HepG2 (cell line): Measurements from ENCODE around the gene SLC38A3. TPM values are rescaled to one million over a fixed set of nuclear protein-coding genes. Genes with fewer than 3 reads are reported as not detected.

Source experiments
- BRD4 ChIP-seq: sonication (generic); formaldehyde crosslinking; IDR thresholded peaks from 2 replicates; pipeline ENCODE4 v1.4.0; 2020; ENCODE audit warnings: missing genetic modification reagents
- CHCHD3 ChIP-seq: sonication (generic); formaldehyde crosslinking; IDR thresholded peaks from 2 replicates; pipeline ENCODE4 v1.8.0; 2022; ENCODE audit warnings: mild to moderate bottlenecking, missing genetic modification reagents, moderate library complexity
- CREB1 ChIP-seq, 2 experiments: fragments of 450-650 bp in 1 of 2; IDR thresholded peaks; 2 replicates each; pipeline ENCODE4 v1.6.1; 2016 to 2017; ENCODE audit warnings: control low read depth in 1 of 2, mild to moderate bottlenecking in 1 of 2, missing compliant biosample characterization in 1 of 2, missing genetic modification characterization in 1 of 2
- EHMT2 ChIP-seq: fragments of 200-600 bp; sonication (generic); IDR thresholded peaks from 2 replicates; pipeline ENCODE4 v1.7.0; 2017; ENCODE audit warnings: antibody characterized with exemption, low read depth, low read length, borderline replicate concordance
- FOSL2 ChIP-seq: sonication (generic); formaldehyde crosslinking; IDR thresholded peaks from 2 replicates; pipeline ENCODE4 v1.4.0; 2020; ENCODE audit warnings: missing genetic modification reagents
- HDAC2 ChIP-seq: sonication (generic); formaldehyde crosslinking; IDR thresholded peaks from 2 replicates; pipeline ENCODE4 v1.4.0; 2020; ENCODE audit warnings: missing genetic modification reagents
- MED1 ChIP-seq: sonication (generic); formaldehyde crosslinking; IDR thresholded peaks from 2 replicates; pipeline ENCODE4 v1.4.0; 2020; ENCODE audit warnings: missing genetic modification reagents
- RCOR2 ChIP-seq: IDR thresholded peaks from 2 replicates; pipeline ENCODE4 v1.6.1; 2016; ENCODE audit warnings: missing biosample characterization, missing genetic modification reagents
- RFX3 ChIP-seq: IDR thresholded peaks from 2 replicates; pipeline ENCODE4 v1.6.1; 2016; ENCODE audit warnings: missing biosample characterization, missing genetic modification reagents
- SALL2 ChIP-seq: sonication (generic); formaldehyde crosslinking; IDR thresholded peaks from 2 replicates; pipeline ENCODE4 v1.8.1; 2023; ENCODE audit warnings: mild to moderate bottlenecking, missing genetic modification reagents, inconsistent platforms
- SP140L ChIP-seq: sonication (generic); formaldehyde crosslinking; IDR thresholded peaks from 2 replicates; pipeline ENCODE4 v1.4.0; 2020; ENCODE audit warnings: missing genetic modification reagents, borderline replicate concordance
- ZBTB42 ChIP-seq: sonication (generic); formaldehyde crosslinking; IDR thresholded peaks from 2 replicates; pipeline ENCODE4 v1.5.0; 2020; ENCODE audit warnings: mild to moderate bottlenecking, missing genetic modification reagents
- ZNF10 ChIP-seq: sonication (generic); formaldehyde crosslinking; IDR thresholded peaks from 2 replicates; pipeline ENCODE4 v1.4.0; 2020; ENCODE audit warnings: mild to moderate bottlenecking, low read depth, missing genetic modification reagents, borderline replicate concordance
- ZNF317 ChIP-seq: sonication (generic); formaldehyde crosslinking; IDR thresholded peaks from 2 replicates; pipeline ENCODE4 v1.5.0; 2020; ENCODE audit warnings: mild to moderate bottlenecking, missing genetic modification reagents
- ZNF431 ChIP-seq: sonication (generic); formaldehyde crosslinking; IDR thresholded peaks from 2 replicates; pipeline ENCODE4 v1.9.0; 2022; ENCODE audit warnings: missing genetic modification reagents, low read depth, mild to moderate bottlenecking, borderline replicate concordance
- ZNF460 ChIP-seq: sonication (generic); formaldehyde crosslinking; IDR thresholded peaks from 2 replicates; pipeline ENCODE4 v1.5.1; 2020; ENCODE audit warnings: missing genetic modification reagents, mild to moderate bottlenecking, borderline replicate concordance
- ZNF549 ChIP-seq: sonication (generic); formaldehyde crosslinking; IDR thresholded peaks from 2 replicates; pipeline ENCODE4 v1.5.0; 2020; ENCODE audit warnings: missing genetic modification reagents
- ZNF737 ChIP-seq: sonication (generic); formaldehyde crosslinking; IDR thresholded peaks from 2 replicates; pipeline ENCODE4 v1.5.0; 2020; ENCODE audit warnings: missing genetic modification reagents, mild to moderate bottlenecking, borderline replicate concordance
- polyA plus RNA-seq, 8 experiments: library from polyadenylated mRNA; depleted of rRNA in 3 of 8; stranded (reverse) in 7 of 8; unstranded in 1 of 8; fragments of >200 nt; fragmentation: Illumina TruSeq in 4 of 8; extraction: Trizol in 4 of 8; gene quantifications; 2 replicates each; pipeline versions ENCODE4 v1.2.1 to v1.2.3, GENCODE V29; 2011 to 2016; ENCODE audit warnings: low read depth in 4 of 8, missing spikeins in 1 of 8, mixed read lengths in 1 of 8; ENCODE audit not compliant: insufficient read depth in 1 of 8
- total RNA-seq, 5 experiments: library from RNA; depleted of rRNA; stranded (reverse); fragments of >200 nt; fragmentation: Illumina TruSeq; extraction: Trizol; gene quantifications; 2 replicates each; pipeline ENCODE4 v1.2.3, GENCODE V29; 2016; ENCODE audit warnings: low read depth in 1 of 5
- TF ChIP-seq, protein P1 (sequence below): sonication (generic); formaldehyde crosslinking; conservative IDR thresholded peaks from 2 replicates; pipeline ENCODE4 v1.8.1; 2023; ENCODE audit warnings: missing genetic modification reagents
- TF ChIP-seq, protein P2 (sequence below): sonication (generic); formaldehyde crosslinking; IDR thresholded peaks from 2 replicates; pipeline ENCODE4 v1.4.0; 2020; ENCODE audit warnings: mild to moderate bottlenecking, missing genetic modification reagents, borderline replicate concordance
- TF ChIP-seq, protein P3 (sequence below): sonication (generic); formaldehyde crosslinking; IDR thresholded peaks from 2 replicates; pipeline ENCODE4 v1.5.1; 2020; ENCODE audit warnings: missing genetic modification reagents, mild to moderate bottlenecking, borderline replicate concordance
- TF ChIP-seq, protein P4 (sequence below): sonication (generic); formaldehyde crosslinking; IDR thresholded peaks from 2 replicates; pipeline ENCODE4 v1.5.1; 2020; ENCODE audit warnings: missing genetic modification reagents, mild to moderate bottlenecking, borderline replicate concordance
- TF ChIP-seq, protein P5 (sequence below): sonication (generic); formaldehyde crosslinking; IDR thresholded peaks from 2 replicates; pipeline ENCODE4 v1.4.0; 2020; ENCODE audit warnings: mild to moderate bottlenecking, missing genetic modification reagents

The SLC38A3 gene
- total and polyA plus RNA-seq, 2 of the 13 experiments (the other 11 are each of a cell fraction or from before 2014, with no cell fraction given) = 29.8 to 164 TPM

DNA sequence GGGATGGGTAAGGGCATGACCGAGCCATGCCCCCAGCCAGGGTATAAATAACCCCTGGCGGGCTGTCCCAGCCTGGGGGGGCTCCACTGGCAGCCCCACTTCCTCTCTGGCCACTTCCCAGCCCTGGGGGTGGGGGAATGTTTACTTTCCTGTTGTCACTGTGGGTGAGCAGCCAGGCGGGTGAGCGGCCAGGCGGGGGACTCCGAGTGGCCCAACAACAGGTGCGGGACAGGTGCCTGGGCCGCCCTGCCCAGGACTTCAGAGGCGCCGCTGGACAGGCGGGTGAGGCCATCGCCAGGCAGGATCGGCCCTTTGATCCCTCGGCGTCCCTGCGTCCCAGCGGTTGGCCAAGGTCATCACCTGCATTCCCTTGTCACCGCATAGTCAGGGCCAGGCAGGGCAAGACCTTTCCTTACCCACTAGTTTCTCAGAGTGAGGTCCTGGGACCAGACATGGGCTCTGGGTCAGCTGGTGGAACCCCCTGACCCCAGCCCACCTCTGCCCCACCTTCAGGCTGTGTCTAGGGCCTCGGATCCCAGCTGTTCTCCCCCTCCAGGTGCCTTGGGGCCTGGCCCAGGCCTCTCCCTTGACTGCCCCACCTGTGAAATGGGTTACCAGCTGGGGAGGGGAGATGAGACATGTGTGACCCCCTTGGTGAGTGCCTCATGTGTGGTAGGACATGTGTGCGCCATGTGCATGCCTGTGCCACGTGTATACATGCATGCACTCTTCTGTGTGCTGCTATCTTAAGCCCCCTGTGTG is 33.4 kb upstream of the SLC38A3 start (continued):
- TF ChIP-seq, protein P1, sequence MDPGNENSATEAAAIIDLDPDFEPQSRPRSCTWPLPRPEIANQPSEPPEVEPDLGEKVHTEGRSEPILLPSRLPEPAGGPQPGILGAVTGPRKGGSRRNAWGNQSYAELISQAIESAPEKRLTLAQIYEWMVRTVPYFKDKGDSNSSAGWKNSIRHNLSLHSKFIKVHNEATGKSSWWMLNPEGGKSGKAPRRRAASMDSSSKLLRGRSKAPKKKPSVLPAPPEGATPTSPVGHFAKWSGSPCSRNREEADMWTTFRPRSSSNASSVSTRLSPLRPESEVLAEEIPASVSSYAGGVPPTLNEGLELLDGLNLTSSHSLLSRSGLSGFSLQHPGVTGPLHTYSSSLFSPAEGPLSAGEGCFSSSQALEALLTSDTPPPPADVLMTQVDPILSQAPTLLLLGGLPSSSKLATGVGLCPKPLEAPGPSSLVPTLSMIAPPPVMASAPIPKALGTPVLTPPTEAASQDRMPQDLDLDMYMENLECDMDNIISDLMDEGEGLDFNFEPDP (CRISPR knock-in tag) = 0 out of 2 replicates have a peak, but pooled peaks have one; percentile 94
- TF ChIP-seq CREB1 (IDR thresholded peaks at IDR 0.05) (peak; percentile 58; the same call in 1 of the 2 replicates), CREB1 (CRISPR knock-in tag; IDR thresholded peaks at IDR 0.05) (peak; percentile 33; the same call in 1 of the 2 replicates), CHCHD3 (CRISPR knock-in tag) (no peak), SP140L (CRISPR knock-in tag) (no peak), ZBTB42 (CRISPR knock-in tag) (peak; percentile 88), MED1 (CRISPR knock-in tag) (peak; percentile 97), FOSL2 (peak; percentile 86), SALL2 (CRISPR knock-in tag) (peak; percentile 96), ZNF737 (CRISPR knock-in tag) (no peak), ZNF549 (CRISPR knock-in tag) (no peak), ZNF317 (CRISPR knock-in tag) (peak; percentile 84), EHMT2 (no peak; the same call in 1 of the 2 replicates), ZNF431 (CRISPR knock-in tag) (0 out of 2 replicates have a peak, but pooled peaks have one; percentile 43), ZNF460 (CRISPR knock-in tag) (peak; percentile 39; the same call in 1 of the 2 replicates), HDAC2 (CRISPR knock-in tag) (peak; percentile 99), RFX3 (CRISPR knock-in tag) (peak; percentile 42; the same call in 1 of the 2 replicates), RCOR2 (CRISPR knock-in tag) (peak; percentile 97), ZNF10 (CRISPR knock-in tag) (no peak), BRD4 (CRISPR knock-in tag) (no peak)
- TF ChIP-seq, protein P2, sequence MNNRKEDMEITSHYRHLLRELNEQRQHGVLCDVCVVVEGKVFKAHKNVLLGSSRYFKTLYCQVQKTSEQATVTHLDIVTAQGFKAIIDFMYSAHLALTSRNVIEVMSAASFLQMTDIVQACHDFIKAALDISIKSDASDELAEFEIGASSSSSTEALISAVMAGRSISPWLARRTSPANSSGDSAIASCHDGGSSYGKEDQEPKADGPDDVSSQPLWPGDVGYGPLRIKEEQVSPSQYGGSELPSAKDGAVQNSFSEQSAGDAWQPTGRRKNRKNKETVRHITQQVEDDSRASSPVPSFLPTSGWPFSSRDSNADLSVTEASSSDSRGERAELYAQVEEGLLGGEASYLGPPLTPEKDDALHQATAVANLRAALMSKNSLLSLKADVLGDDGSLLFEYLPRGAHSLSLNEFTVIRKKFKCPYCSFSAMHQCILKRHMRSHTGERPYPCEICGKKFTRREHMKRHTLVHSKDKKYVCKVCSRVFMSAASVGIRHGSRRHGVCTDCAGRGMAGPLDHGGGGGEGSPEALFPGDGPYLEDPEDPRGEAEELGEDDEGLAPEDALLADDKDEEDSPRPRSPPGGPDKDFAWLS = 0 out of 2 replicates have a peak, but pooled peaks have one; percentile 46
- TF ChIP-seq, protein P3, sequence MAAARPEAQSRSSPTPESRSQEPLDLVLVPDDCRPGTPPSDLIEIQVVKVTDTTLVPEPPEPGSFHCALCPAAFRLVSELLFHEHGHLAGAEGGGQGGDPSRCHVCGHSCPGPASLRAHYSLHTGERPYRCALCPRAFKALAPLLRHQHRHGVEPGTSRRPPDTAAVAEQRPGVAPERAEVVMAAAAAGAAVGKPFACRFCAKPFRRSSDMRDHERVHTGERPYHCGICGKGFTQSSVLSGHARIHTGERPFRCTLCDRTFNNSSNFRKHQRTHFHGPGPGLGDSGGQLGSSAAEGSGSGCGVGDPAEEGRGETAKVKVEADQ (CRISPR knock-in tag) = peak; percentile 88; the same call in 1 of the 2 replicates
- TF ChIP-seq, protein P4, sequence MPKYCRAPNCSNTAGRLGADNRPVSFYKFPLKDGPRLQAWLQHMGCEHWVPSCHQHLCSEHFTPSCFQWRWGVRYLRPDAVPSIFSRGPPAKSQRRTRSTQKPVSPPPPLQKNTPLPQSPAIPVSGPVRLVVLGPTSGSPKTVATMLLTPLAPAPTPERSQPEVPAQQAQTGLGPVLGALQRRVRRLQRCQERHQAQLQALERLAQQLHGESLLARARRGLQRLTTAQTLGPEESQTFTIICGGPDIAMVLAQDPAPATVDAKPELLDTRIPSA (CRISPR knock-in tag) = peak; percentile 46; the same call in 1 of the 2 replicates
- TF ChIP-seq, protein P5, sequence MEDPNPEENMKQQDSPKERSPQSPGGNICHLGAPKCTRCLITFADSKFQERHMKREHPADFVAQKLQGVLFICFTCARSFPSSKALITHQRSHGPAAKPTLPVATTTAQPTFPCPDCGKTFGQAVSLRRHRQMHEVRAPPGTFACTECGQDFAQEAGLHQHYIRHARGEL (CRISPR knock-in tag) = no peak
